Measurements from ENCODE around the gene IFI27.

The IFI27 gene

DNA sequence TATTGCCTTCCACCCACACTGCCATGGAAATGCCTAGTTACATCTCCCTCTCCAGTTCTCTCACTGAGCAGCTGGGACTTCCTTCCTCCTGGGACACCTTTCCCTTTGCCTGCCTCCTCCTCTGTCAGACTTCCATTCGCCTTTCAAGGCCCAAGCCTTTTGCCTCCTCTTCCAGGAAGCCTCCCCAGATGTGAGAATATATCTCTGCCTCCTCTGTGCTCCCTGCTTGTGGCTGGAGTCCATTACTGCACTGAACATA, 15.8 kb downstream of the IFI27 start:
- intact Hi-C loops (cut with DNase I; ENCODE audit: low total_unique reads), result no loop called here
- no peaks in the 10 kb centered on the region for H3K9me3 ChIP-seq
- no peak for DNase-seq

GRCh38 chr14:94126800-94127199, 16.3 kb downstream of the IFI27 start:
- DNase-seq, result no peak
- no peak overlapping the region for H3K4me3 ChIP-seq
- H3K9me3 ChIP-seq, result no peaks in the 10 kb centered on the region
- H3K27ac ChIP-seq, result no peak overlapping the region
- intact Hi-C loops (cut with DNase I; ENCODE audit: low total_unique reads), result no loop called here
- peaks cover 0 to 21% (median 16%) of the 10 kb centered on the region in 4 donors for H3K4me1 ChIP-seq
- TF ChIP-seq, protein P1, sequence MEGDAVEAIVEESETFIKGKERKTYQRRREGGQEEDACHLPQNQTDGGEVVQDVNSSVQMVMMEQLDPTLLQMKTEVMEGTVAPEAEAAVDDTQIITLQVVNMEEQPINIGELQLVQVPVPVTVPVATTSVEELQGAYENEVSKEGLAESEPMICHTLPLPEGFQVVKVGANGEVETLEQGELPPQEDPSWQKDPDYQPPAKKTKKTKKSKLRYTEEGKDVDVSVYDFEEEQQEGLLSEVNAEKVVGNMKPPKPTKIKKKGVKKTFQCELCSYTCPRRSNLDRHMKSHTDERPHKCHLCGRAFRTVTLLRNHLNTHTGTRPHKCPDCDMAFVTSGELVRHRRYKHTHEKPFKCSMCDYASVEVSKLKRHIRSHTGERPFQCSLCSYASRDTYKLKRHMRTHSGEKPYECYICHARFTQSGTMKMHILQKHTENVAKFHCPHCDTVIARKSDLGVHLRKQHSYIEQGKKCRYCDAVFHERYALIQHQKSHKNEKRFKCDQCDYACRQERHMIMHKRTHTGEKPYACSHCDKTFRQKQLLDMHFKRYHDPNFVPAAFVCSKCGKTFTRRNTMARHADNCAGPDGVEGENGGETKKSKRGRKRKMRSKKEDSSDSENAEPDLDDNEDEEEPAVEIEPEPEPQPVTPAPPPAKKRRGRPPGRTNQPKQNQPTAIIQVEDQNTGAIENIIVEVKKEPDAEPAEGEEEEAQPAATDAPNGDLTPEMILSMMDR (IDR thresholded peaks at IDR 0.05), result no peak
- H3K36me3 ChIP-seq, result peaks cover 0 to 16% (median 0%) of the 10 kb centered on the region in 3 donors
- H3K27me3 ChIP-seq, result peaks cover 0 to 5% of the 10 kb centered on the region in 2 donors

More for the DNA sequence above, 15.8 kb downstream of the IFI27 start:
- no peak overlapping the region for H3K27ac ChIP-seq
- H3K4me1 ChIP-seq, result peaks cover 0 to 25% (median 17%) of the 10 kb centered on the region in 4 donors
- no peak overlapping the region for H3K4me3 ChIP-seq
- peaks cover 0 to under 1% of the 10 kb centered on the region in 2 donors for H3K27me3 ChIP-seq
- H3K36me3 ChIP-seq, result peaks cover 0 to 16% (median 0%) of the 10 kb centered on the region in 3 donors
- TF ChIP-seq, protein P1 (IDR thresholded peaks at IDR 0.05), result no peak

- intact Hi-C loops (cut with DNase I; ENCODE audit: low total_unique reads), result no loop called here
- Histone ChIP-seq H3K4me1 (peaks cover 0 to 21% (median 16%) of the 10 kb centered on the region in 4 donors), H3K4me3 (no peak overlapping the region), H3K27ac (no peak overlapping the region), H3K36me3 (peaks cover 0 to 16% (median 0%) of the 10 kb centered on the region in 3 donors), H3K9me3 (no peaks in the 10 kb centered on the region), H3K27me3 (peaks cover 0 to 5% of the 10 kb centered on the region in 2 donors)
- no peak for DNase-seq
- TF ChIP-seq, protein P1 (IDR thresholded peaks at IDR 0.05), result no peak
Observed at GRCh38 chr14:94127330-94127729, 16.8 kb downstream of the IFI27 start.

DNA sequence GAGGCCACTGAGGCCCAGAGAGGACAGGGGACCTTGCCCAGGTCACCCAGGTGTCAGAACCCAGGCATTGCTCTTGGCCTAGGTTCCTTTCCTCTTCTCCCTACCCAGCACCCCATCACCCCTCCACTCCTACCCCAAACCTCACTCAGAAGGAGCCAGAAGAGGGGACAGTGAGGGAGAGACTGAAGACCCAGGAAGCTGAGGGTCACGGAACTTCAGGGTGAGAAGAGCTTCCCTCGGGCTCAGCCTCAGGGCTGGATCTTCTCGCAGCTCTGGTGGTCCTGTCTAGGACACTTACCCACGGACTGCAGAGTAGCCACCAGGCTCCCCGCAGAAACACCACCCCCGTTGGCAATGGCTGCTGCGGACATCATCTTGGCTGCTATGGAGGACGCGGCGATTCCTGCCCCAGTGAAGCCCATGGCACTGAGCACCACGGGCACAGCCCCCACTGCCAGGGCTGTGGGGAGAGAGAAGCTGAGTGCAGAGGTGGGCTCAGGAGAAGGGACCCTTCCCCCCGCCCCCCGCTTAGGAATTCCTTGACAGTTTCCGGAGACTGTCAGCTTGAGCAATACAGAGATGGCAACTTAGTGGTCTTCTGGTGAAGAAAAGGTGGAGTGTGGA, 17.8 kb downstream of the IFI27 start:
- no peak for DNase-seq
- intact Hi-C loops (cut with DNase I; ENCODE audit: low total_unique reads), result no loop called here
- TF ChIP-seq, protein P1 (IDR thresholded peaks at IDR 0.05), result no peak
- Histone ChIP-seq H3K4me1 (peaks cover 0 to 21% (median 16%) of the 10 kb centered on the region in 4 donors), H3K9me3 (no peaks in the 10 kb centered on the region), H3K27ac (peak overlapping the region in 1 of 2 donors; percentile 78), H3K4me3 (peak overlapping the region in 1 of 2 donors; percentile 53), H3K36me3 (peaks cover 0 to 16% (median 0%) of the 10 kb centered on the region in 3 donors), H3K27me3 (peaks cover 0 to 5% of the 10 kb centered on the region in 2 donors)

GRCh38 chr14:94129111-94129757, 18.7 kb downstream of the IFI27 start, which contains the start of gene IFI27L2:
IFI27L2 (minus strand) TSS chr14:94129604; CDS start chr14:94129564, 40 bp downstream.
- TF ChIP-seq, protein P1 (IDR thresholded peaks at IDR 0.05), result peak; percentile 30 to 42
- peaks cover 0 to 16% (median 0%) of the 10 kb centered on the region in 3 donors for H3K36me3 ChIP-seq
- no peaks in the 10 kb centered on the region for H3K9me3 ChIP-seq
- intact Hi-C loops (cut with DNase I; ENCODE audit: low total_unique reads), result no loop called here
- peaks cover 0 to 21% (median 16%) of the 10 kb centered on the region in 4 donors for H3K4me1 ChIP-seq
- peak; percentile 74 to 88 for DNase-seq
- H3K4me3 ChIP-seq, result peak within 1 kb of the TSS; percentile 53 to 57
- peaks cover 0 to 5% of the 10 kb centered on the region in 2 donors for H3K27me3 ChIP-seq
- H3K27ac ChIP-seq, result peak within 1 kb of the TSS; percentile 75 to 78
